ENCODE data around the gene ASIP.

ASIP gene

GRCh38 chr20:34312024-34312460, 70.8 kb downstream of the ASIP start:
- no peak for DNase-seq (ENCODE audit: low spot score)

- DNase-seq (ENCODE audit: low spot score), result peak; percentile 90
These were observed 71.5 kb downstream of the ASIP start for GRCh38 chr20:34312544-34313217.

GRCh38 chr20:34315236-34315635, 74.0 kb downstream of the ASIP start:
- DNase-seq (ENCODE audit: low spot score), result no peak

- DNase-seq (ENCODE audit: low spot score), result no peak
These were observed 75.1 kb downstream of the ASIP start for GRCh38 chr20:34316196-34316814.

All from AG08395 (cell line).